ENCODE measurements around the gene PTPRM.

Gene PTPRM

DNA sequence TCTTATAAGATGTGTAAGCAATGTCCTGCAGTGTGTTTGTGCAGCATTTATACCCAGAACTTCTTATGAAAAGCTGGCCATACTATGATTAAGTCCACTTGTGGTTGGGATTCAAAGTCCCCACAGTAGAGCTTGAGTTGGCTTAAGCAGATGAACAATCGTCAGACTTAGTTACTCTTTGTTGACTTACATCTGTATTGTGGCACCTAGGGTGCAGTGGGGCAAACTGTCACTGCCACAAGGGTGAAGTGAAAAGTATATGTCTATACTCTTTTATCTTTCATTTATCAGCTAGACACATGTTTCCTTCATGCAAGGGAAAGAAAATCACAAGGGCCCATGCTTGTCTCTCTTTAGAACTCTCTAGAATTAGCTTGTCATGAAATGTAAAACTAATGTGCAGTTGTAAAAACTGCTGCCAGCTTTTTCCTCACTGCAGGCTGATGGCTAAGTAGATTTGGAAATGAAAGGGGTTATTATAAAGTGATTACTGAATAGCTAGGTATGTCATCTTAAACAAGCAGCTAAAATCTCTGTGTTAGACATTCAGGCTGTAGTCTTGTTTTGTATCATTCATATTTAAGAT is 474.5 kb downstream of the PTPRM start:
- Histone ChIP-seq H3K4me1 (ENCODE audit: control insufficient read depth in 1 of 2, insufficient read depth in 1 of 2, low read depth in 1 of 2, low read length in 1 of 2) (no peaks in the 10 kb centered on the region), H3K27me3 (no peaks in the 10 kb centered on the region), H3K9me3 (no peaks in the 10 kb centered on the region), H3K27ac (no peak overlapping the region), H3K36me3 (no peaks in the 10 kb centered on the region), H3K4me3 (ENCODE audit: low read depth in 1 of 2, low read length in 1 of 2) (no peak overlapping the region)
- TF ChIP-seq, protein P1, sequence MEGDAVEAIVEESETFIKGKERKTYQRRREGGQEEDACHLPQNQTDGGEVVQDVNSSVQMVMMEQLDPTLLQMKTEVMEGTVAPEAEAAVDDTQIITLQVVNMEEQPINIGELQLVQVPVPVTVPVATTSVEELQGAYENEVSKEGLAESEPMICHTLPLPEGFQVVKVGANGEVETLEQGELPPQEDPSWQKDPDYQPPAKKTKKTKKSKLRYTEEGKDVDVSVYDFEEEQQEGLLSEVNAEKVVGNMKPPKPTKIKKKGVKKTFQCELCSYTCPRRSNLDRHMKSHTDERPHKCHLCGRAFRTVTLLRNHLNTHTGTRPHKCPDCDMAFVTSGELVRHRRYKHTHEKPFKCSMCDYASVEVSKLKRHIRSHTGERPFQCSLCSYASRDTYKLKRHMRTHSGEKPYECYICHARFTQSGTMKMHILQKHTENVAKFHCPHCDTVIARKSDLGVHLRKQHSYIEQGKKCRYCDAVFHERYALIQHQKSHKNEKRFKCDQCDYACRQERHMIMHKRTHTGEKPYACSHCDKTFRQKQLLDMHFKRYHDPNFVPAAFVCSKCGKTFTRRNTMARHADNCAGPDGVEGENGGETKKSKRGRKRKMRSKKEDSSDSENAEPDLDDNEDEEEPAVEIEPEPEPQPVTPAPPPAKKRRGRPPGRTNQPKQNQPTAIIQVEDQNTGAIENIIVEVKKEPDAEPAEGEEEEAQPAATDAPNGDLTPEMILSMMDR (IDR thresholded peaks at IDR 0.05): no peak

DNA sequence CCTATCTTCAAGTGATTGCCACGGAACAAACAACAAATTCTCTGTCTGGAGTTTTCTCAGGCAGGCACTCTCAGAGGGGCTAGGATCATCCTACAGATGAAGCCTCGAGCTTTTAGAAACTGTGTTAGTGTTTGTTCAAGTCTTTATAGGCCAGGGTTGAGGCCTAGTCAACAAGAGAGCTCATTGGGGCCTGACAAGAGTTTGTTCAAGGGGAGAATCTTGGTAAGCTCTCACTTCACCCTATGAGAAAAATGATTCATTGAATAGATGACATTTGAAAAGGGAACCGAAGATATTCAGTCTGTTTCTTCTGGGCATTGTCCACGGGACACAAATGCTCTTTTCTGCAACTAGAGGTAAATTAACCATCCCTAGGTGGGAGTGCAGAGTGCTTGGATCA is 476.9 kb downstream of the PTPRM start:
- H3K4me3 ChIP-seq (ENCODE audit: low read depth in 1 of 2, low read length in 1 of 2): no peak overlapping the region
- H3K27ac ChIP-seq: no peak overlapping the region
- H3K36me3 ChIP-seq: no peaks in the 10 kb centered on the region
- no peaks in the 10 kb centered on the region for H3K4me1 ChIP-seq (ENCODE audit: control insufficient read depth in 1 of 2, insufficient read depth in 1 of 2, low read depth in 1 of 2, low read length in 1 of 2)
- H3K27me3 ChIP-seq: no peaks in the 10 kb centered on the region
- TF ChIP-seq, protein P1 (IDR thresholded peaks at IDR 0.05): no peak
- H3K9me3 ChIP-seq: no peaks in the 10 kb centered on the region

DNA sequence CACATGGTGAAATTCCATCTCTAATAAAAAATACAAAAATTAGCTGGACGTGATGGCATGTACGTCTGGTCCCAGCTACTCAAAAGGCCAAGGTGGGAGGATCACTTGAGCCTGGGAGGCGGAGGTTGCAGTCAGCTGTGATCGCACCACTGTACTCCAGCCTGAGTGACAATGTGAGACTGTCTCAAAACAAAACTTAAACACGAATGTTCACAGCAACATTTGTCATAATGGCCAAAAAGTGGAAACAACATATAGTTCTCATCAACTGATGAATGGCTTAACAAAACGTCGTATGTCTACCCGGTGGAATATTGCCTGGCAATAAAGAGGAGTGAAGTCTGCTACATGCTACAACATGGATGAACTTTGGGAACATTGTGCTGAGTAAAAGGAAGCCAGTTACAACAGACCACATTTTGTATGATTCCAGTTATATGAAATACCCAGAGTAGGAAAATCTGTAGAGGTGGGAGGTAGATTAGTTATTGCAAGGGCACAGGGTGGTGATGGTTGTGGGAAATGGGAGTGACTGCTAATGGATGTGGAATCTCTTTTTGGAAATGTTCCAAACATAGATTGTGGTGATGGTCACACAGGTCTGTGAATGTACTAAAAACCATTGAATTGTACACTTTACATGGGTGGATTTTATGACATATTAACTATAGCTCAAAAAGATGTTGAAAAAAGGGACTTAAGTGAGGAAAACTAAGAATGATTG is 478.2 kb downstream of the PTPRM start:
- TF ChIP-seq, protein P1 (IDR thresholded peaks at IDR 0.05): no peak
- no peaks in the 10 kb centered on the region for H3K27me3 ChIP-seq
- H3K4me3 ChIP-seq (ENCODE audit: low read depth in 1 of 2, low read length in 1 of 2): no peak overlapping the region
- no peaks in the 10 kb centered on the region for H3K4me1 ChIP-seq (ENCODE audit: control insufficient read depth in 1 of 2, insufficient read depth in 1 of 2, low read depth in 1 of 2, low read length in 1 of 2)
- no peak overlapping the region for H3K27ac ChIP-seq
- no peaks in the 10 kb centered on the region for H3K9me3 ChIP-seq
- H3K36me3 ChIP-seq: no peaks in the 10 kb centered on the region

DNA sequence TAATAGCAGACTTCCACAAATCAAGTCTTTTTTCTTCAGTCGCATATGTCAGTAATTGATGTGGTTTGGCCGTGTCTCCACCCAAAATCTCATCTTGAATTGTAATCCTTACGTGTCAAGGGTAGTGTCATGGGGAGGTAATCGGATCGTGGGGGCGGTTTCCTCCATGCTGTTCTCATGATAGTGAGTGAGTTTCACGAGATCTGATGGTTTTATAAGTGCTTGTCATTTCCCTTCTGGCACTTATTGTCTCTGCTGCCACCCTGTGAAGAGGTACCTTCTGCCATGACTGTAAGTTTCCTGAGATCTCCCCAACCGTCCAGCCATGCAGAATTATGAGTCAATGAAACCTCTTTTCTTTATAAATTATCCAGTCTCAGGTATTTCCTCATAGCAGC is 478.8 kb downstream of the PTPRM start:
- TF ChIP-seq, protein P1 (IDR thresholded peaks at IDR 0.05): no peak
- Histone ChIP-seq H3K36me3 (no peaks in the 10 kb centered on the region), H3K4me1 (ENCODE audit: control insufficient read depth in 1 of 2, insufficient read depth in 1 of 2, low read depth in 1 of 2, low read length in 1 of 2) (no peaks in the 10 kb centered on the region), H3K4me3 (ENCODE audit: low read depth in 1 of 2, low read length in 1 of 2) (no peak overlapping the region), H3K9me3 (no peaks in the 10 kb centered on the region), H3K27me3 (no peaks in the 10 kb centered on the region), H3K27ac (no peak overlapping the region)

DNA sequence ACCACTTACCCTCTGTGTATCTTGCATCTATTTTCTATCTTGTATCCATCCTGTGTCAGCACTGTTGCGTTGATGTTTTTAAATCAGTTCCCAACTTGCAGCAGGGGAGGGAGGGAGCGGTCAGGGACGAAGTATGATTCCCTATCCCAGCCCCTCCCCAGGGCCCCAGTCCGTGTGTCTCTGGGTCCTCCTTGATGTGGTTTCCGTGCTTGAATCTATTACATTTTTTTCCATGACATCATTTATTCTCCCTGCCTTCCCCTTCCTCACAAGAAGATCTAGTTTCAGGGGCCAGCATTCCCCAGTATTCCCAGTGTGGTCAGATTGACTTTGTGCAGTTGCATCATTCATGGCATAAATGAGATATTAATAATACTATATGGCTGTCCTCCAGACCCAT is 479.3 kb downstream of the PTPRM start:
- H3K27ac ChIP-seq: no peak overlapping the region
- H3K9me3 ChIP-seq: no peaks in the 10 kb centered on the region
- TF ChIP-seq, protein P1 (IDR thresholded peaks at IDR 0.05): no peak
- no peaks in the 10 kb centered on the region for H3K27me3 ChIP-seq
- no peak overlapping the region for H3K4me3 ChIP-seq (ENCODE audit: low read depth in 1 of 2, low read length in 1 of 2)
- no peaks in the 10 kb centered on the region for H3K36me3 ChIP-seq
- no peaks in the 10 kb centered on the region for H3K4me1 ChIP-seq (ENCODE audit: control insufficient read depth in 1 of 2, insufficient read depth in 1 of 2, low read depth in 1 of 2, low read length in 1 of 2)

Measured in neutrophil (primary cell).